ENCODE data around the gene KDM2B.

The KDM2B gene

DNA sequence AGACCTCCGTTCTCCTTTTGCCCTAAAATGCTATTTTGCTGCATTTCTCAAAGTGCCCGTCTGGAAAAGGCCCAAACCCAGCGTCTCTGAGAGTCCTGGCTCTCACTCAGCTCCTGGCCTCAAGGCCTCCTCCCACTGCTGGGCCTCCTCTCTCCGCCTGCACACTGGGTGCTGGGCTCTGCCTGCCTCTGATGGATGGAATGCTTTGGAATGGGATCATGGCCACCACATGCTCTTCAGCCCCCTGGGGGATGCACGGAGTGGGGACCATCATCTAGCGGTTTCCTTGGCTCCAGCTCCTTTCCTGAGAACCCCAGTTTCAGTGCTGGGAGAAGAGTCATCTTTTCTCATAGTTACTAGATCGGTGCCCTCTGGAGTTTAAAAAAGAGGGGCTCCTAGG is 65.2 kb downstream of the KDM2B start:
- Histone ChIP-seq H3K4me1 (ENCODE audit: control insufficient read depth, insufficient read depth, low read length) (no peaks in the 10 kb centered on the region), H3K27ac (ENCODE audit: insufficient read depth, low read depth, low read length, poor library complexity, severe bottlenecking) (no peak overlapping the region), H3K27me3 (ENCODE audit: control insufficient read depth, insufficient read depth, low read length, poor library complexity, severe bottlenecking) (no peaks in the 10 kb centered on the region), H3K36me3 (ENCODE audit: control insufficient read depth, insufficient read depth, low read length) (peaks cover 54% of the 10 kb centered on the region), H3K4me3 (ENCODE audit: insufficient read depth, low read depth, low read length) (no peak overlapping the region), H3K9me3 (ENCODE audit: control insufficient read depth, low read length) (no peaks in the 10 kb centered on the region)
- 90 to 92% methylated on average over 7 of the region's 7 CpGs for WGBS, 2 experiments

DNA sequence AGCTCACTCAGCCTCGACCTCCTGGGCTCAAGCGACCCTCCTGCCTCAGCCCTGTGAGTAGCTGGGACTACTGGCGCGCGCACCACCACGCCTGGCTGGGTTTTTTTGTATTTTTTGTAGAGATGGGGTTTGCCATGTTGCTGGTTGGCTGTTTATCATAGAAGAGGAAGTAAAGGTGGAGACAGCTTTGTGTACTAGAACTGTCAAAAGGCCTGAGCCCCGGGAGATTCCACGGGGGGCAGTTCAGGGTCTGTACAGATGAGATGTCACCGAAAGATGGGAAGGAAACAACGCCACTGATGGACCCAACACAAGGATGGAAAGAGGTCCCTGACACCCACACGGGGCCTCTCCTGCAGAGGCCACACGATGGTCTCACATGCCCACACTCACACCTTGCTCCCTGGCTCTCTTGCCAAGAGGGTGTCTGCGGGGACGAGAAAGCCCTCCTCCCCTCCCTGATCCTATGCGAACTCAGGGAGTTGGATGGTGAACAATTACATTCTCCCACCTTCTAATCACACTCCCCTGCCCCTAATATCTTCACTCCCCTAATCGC is 66.6 kb downstream of the KDM2B start:
- H3K36me3 ChIP-seq (ENCODE audit: control insufficient read depth, insufficient read depth, low read length) = peaks cover 50% of the 10 kb centered on the region
- no peaks in the 10 kb centered on the region for H3K4me1 ChIP-seq (ENCODE audit: control insufficient read depth, insufficient read depth, low read length)
- WGBS, 2 experiments = 87 to 89% methylated on average over 16 of the region's 16 CpGs
- no peaks in the 10 kb centered on the region for H3K27me3 ChIP-seq (ENCODE audit: control insufficient read depth, insufficient read depth, low read length, poor library complexity, severe bottlenecking)
- no peaks in the 10 kb centered on the region for H3K9me3 ChIP-seq (ENCODE audit: control insufficient read depth, low read length)
- no peak overlapping the region for H3K27ac ChIP-seq (ENCODE audit: insufficient read depth, low read depth, low read length, poor library complexity, severe bottlenecking)
- H3K4me3 ChIP-seq (ENCODE audit: insufficient read depth, low read depth, low read length) = no peak overlapping the region

DNA sequence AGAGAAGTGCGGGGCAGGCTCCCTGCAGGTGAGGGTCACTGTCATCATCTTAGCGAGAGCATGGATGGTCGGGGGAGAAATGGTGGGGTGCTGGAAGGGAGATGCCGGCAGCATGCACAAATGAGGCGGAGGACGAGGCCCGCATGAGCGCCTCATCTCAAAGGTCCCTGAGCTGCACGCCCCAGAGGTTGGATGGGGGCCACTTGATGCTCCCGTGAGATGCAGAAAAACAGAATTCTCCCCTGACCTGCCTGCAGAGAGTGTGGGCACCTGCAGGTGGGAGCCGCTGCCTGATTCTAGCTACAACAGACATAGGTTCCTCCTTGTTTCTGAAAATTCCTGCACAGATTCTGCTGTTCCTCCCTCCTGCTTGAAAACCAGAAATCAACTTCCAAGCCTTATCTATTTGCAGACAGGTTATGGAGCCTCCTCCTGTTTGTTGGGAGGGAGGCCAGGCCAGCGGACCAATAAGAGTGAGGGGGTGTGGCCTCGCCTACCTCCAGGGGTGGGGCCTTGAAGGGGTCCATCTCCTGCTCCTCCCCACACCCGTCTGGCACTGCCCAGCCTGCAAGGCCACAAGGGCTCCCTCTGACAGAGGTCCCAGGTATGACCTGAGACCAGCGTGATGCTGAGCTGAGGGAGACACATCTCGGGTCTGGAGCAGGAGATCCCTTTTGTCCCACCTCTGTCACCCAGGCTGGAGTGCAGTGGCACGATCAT is 67.2 kb downstream of the KDM2B start:
- Histone ChIP-seq H3K36me3 (ENCODE audit: control insufficient read depth, insufficient read depth, low read length) (peaks cover 51% of the 10 kb centered on the region), H3K27ac (ENCODE audit: insufficient read depth, low read depth, low read length, poor library complexity, severe bottlenecking) (no peak overlapping the region), H3K4me1 (ENCODE audit: control insufficient read depth, insufficient read depth, low read length) (no peaks in the 10 kb centered on the region), H3K27me3 (ENCODE audit: control insufficient read depth, insufficient read depth, low read length, poor library complexity, severe bottlenecking) (no peaks in the 10 kb centered on the region), H3K9me3 (ENCODE audit: control insufficient read depth, low read length) (no peaks in the 10 kb centered on the region), H3K4me3 (ENCODE audit: insufficient read depth, low read depth, low read length) (no peak overlapping the region)
- 81 to 84% methylated on average over 17 of the region's 17 CpGs for WGBS, 2 experiments

DNA sequence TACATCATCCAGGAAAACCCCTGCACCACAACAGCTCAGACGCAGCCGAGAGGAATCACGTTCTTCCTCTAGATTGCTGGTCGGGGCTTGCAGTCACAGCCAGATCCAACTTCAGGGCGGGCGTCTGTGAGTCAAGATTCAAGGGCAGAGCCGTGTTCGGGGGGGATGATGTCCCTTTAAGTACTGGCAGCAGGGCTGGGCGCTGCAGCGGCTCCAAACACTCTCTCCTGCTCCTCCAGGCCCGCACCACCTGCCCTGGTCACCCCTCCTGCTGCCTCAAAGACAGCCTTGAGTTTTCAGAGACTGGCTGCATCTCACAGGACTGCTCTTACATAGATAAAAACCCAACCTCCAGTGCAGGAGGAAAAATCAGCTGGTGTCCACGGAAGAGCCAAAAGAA is 68.3 kb downstream of the KDM2B start:
- H3K4me3 ChIP-seq (ENCODE audit: insufficient read depth, low read depth, low read length) = no peak overlapping the region
- H3K27ac ChIP-seq (ENCODE audit: insufficient read depth, low read depth, low read length, poor library complexity, severe bottlenecking) = no peak overlapping the region
- H3K9me3 ChIP-seq (ENCODE audit: control insufficient read depth, low read length) = no peaks in the 10 kb centered on the region
- H3K27me3 ChIP-seq (ENCODE audit: control insufficient read depth, insufficient read depth, low read length, poor library complexity, severe bottlenecking) = no peaks in the 10 kb centered on the region
- peaks cover 60% of the 10 kb centered on the region for H3K36me3 ChIP-seq (ENCODE audit: control insufficient read depth, insufficient read depth, low read length)
- WGBS, 2 experiments = 94 to 95% methylated on average over 12 of the region's 12 CpGs
- H3K4me1 ChIP-seq (ENCODE audit: control insufficient read depth, insufficient read depth, low read length) = no peaks in the 10 kb centered on the region

DNA sequence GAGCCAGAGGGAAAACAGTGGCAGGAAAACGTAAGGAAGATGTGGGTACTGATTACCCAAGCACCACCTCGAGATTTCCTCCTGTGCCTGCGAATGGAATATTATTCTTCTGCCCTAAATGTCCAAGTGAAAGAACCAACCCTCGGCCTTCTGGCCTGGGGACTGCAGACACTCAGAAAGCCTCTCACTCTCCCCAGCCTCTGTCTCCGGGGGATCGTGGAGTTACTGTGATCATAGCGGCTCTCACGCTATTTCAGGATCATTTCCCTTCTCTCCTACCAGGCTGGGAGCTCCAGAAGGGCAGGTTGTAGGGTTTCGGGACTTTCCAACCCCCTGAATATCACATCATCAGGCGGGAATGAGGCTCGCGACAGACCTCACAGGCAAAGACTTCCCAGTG is 68.9 kb downstream of the KDM2B start:
- peaks cover 61% of the 10 kb centered on the region for H3K36me3 ChIP-seq (ENCODE audit: control insufficient read depth, insufficient read depth, low read length)
- no peak overlapping the region for H3K4me3 ChIP-seq (ENCODE audit: insufficient read depth, low read depth, low read length)
- H3K9me3 ChIP-seq (ENCODE audit: control insufficient read depth, low read length) = no peaks in the 10 kb centered on the region
- no peak overlapping the region for H3K27ac ChIP-seq (ENCODE audit: insufficient read depth, low read depth, low read length, poor library complexity, severe bottlenecking)
- H3K4me1 ChIP-seq (ENCODE audit: control insufficient read depth, insufficient read depth, low read length) = no peaks in the 10 kb centered on the region
- H3K27me3 ChIP-seq (ENCODE audit: control insufficient read depth, insufficient read depth, low read length, poor library complexity, severe bottlenecking) = no peaks in the 10 kb centered on the region
- WGBS, 2 experiments = 92 to 94% methylated on average over 12 of the region's 12 CpGs

DNA sequence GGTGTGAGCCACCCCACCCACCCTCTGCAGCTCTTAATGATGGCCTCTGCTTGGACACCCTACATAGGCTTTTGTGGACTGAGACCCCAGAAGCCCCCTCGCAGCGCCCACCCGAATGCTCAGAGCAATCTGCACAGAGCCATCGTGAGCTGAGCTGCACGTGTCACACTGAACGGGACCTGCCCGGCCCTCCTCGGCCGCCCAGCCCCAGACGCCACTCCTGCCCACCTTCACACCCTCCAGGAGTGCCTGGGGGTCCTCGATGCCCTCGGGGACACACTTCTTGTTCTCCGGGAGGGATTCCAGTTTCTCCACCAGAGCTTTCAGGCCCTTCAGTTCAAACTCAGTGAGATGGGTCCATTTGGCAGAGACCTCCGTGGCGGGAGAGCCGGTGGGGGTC is 71.5 kb downstream of the KDM2B start:
- Histone ChIP-seq H3K36me3 (ENCODE audit: control insufficient read depth, insufficient read depth, low read length) (peaks cover 56% of the 10 kb centered on the region), H3K4me3 (ENCODE audit: insufficient read depth, low read depth, low read length) (no peak overlapping the region), H3K27ac (ENCODE audit: insufficient read depth, low read depth, low read length, poor library complexity, severe bottlenecking) (no peak overlapping the region), H3K27me3 (ENCODE audit: control insufficient read depth, insufficient read depth, low read length, poor library complexity, severe bottlenecking) (no peaks in the 10 kb centered on the region), H3K9me3 (ENCODE audit: control insufficient read depth, low read length) (no peaks in the 10 kb centered on the region), H3K4me1 (ENCODE audit: control insufficient read depth, insufficient read depth, low read length) (no peaks in the 10 kb centered on the region)
- WGBS, 2 experiments = 96% methylated on average over 16 of the region's 16 CpGs

DNA sequence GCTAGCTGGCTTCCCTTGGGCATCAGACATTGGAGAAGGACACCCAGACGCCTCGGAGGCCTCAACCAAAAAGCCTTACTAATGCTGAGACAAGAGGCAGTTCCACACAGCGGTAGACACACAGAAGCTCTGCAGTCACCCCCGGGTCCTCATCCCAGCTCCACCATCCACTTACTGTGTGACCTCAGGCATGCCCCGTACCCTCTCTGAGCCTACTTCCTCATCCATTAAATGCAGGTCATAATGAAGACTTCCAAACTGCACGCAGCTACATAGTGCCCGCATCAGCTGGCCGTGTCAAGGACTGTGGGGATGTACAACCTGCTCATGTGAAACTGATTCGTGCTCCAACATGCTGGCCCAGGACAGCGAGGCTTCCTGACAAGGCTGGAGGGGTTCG is 72.3 kb downstream of the KDM2B start:
- Histone ChIP-seq H3K27ac (ENCODE audit: insufficient read depth, low read depth, low read length, poor library complexity, severe bottlenecking) (no peak overlapping the region), H3K27me3 (ENCODE audit: control insufficient read depth, insufficient read depth, low read length, poor library complexity, severe bottlenecking) (no peaks in the 10 kb centered on the region), H3K36me3 (ENCODE audit: control insufficient read depth, insufficient read depth, low read length) (peaks cover 55% of the 10 kb centered on the region), H3K9me3 (ENCODE audit: control insufficient read depth, low read length) (no peaks in the 10 kb centered on the region), H3K4me3 (ENCODE audit: insufficient read depth, low read depth, low read length) (no peak overlapping the region), H3K4me1 (ENCODE audit: control insufficient read depth, insufficient read depth, low read length) (no peaks in the 10 kb centered on the region)
- 96% methylated on average over 11 of the region's 11 CpGs for WGBS, 2 experiments

DNA sequence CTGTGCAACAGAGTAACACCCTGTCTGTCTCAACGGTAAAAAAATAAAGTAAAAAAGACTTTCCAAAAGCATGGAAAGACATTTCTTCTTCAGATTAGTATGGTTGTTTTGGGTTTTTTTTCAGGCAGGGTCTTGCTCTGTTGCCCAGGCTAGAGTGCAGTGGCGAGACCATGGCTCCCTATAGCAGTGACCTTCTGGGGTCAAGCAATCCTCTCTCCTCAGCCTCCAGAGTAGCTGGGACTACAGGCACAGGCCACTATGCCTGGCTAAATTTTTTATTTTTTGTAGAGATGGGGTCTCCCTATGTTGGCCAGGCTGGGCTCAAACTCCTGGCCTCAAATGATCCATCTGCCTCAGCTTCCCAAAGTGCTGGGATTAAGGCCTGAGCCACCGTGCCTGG is 72.8 kb downstream of the KDM2B start:
- WGBS, 2 experiments = 93 to 95% methylated on average over 3 of the region's 3 CpGs
- no peaks in the 10 kb centered on the region for H3K9me3 ChIP-seq (ENCODE audit: control insufficient read depth, low read length)
- peaks cover 49% of the 10 kb centered on the region for H3K36me3 ChIP-seq (ENCODE audit: control insufficient read depth, insufficient read depth, low read length)
- no peaks in the 10 kb centered on the region for H3K4me1 ChIP-seq (ENCODE audit: control insufficient read depth, insufficient read depth, low read length)
- no peaks in the 10 kb centered on the region for H3K27me3 ChIP-seq (ENCODE audit: control insufficient read depth, insufficient read depth, low read length, poor library complexity, severe bottlenecking)
- no peak overlapping the region for H3K4me3 ChIP-seq (ENCODE audit: insufficient read depth, low read depth, low read length)
- no peak overlapping the region for H3K27ac ChIP-seq (ENCODE audit: insufficient read depth, low read depth, low read length, poor library complexity, severe bottlenecking)

DNA sequence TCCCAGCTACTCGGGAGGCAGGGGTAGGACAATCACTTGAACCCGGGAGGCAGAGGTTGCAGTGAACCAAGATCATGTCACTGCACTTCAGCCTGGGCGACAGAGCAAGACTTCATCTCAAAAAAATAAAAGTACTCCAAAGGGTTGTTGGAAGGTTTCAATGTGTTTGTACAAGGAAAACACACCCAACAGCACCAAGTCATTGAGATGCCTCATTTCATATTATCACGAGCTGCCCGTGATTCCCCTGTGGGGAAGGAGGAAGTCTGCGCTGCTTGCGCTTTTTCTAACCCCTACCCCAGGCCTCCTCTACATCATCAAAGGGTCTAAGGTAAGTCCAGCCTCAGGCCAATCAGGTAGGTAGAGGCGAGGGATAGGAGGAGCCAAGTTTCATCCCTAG is 73.6 kb downstream of the KDM2B start:
- Histone ChIP-seq H3K27me3 (ENCODE audit: control insufficient read depth, insufficient read depth, low read length, poor library complexity, severe bottlenecking) (no peaks in the 10 kb centered on the region), H3K27ac (ENCODE audit: insufficient read depth, low read depth, low read length, poor library complexity, severe bottlenecking) (no peak overlapping the region), H3K9me3 (ENCODE audit: control insufficient read depth, low read length) (no peaks in the 10 kb centered on the region), H3K4me1 (ENCODE audit: control insufficient read depth, insufficient read depth, low read length) (no peaks in the 10 kb centered on the region), H3K36me3 (ENCODE audit: control insufficient read depth, insufficient read depth, low read length) (peaks cover 42% of the 10 kb centered on the region), H3K4me3 (ENCODE audit: insufficient read depth, low read depth, low read length) (no peak overlapping the region)
- 96 to 99% methylated on average over 5 to 8 of the region's 8 CpGs for WGBS, 2 experiments

DNA sequence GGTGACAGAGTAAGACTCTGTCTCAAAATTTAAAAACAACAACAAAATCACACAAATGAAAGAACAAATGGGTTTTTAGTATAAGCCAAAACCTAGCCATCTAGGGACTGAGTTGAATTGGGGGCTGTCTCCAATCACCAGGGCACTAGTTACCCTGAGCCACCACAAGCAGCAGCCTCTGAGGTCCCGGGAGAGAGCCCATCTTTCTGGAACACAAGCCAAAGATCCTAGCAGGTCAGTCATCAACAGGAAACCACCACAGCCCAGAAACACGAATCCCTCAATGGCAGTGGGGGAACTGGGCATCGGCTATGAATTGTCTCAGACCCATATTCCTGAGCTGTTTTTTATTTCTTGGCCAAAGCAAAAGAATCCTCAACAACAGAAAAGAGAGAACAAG is 75.3 kb downstream of the KDM2B start:
- no peak overlapping the region for H3K4me3 ChIP-seq (ENCODE audit: insufficient read depth, low read depth, low read length)
- H3K27ac ChIP-seq (ENCODE audit: insufficient read depth, low read depth, low read length, poor library complexity, severe bottlenecking) = no peak overlapping the region
- H3K4me1 ChIP-seq (ENCODE audit: control insufficient read depth, insufficient read depth, low read length) = no peaks in the 10 kb centered on the region
- H3K27me3 ChIP-seq (ENCODE audit: control insufficient read depth, insufficient read depth, low read length, poor library complexity, severe bottlenecking) = no peaks in the 10 kb centered on the region
- no peaks in the 10 kb centered on the region for H3K9me3 ChIP-seq (ENCODE audit: control insufficient read depth, low read length)
- H3K36me3 ChIP-seq (ENCODE audit: control insufficient read depth, insufficient read depth, low read length) = peaks cover 29% of the 10 kb centered on the region
- WGBS, 2 experiments = 90 to 94% methylated on average over 3 of the region's 3 CpGs
